SU-DHL-6 (cell line): ENCODE data around the gene C3orf62.

Source experiments
- CTCF ChIP-seq: fragments of 200-600 bp; sonication (generic); IDR thresholded peaks from one replicate; pipeline ENCODE4 v1.5.1; 2017; ENCODE audit warnings: antibody characterized with exemption, mild to moderate bottlenecking, low read length, moderate library complexity; ENCODE audit not compliant: insufficient read depth, poor library complexity, severe bottlenecking
- EZH2phosphoT487 ChIP-seq: fragments of 200-600 bp; sonication (generic), shearing (Covaris generic); conservative IDR thresholded peaks from 2 replicates; pipeline ENCODE4 v1.6.1; 2018; ENCODE audit warnings: mild to moderate bottlenecking, antibody characterized with exemption, low read length, moderate library complexity, mixed read lengths

- TF ChIP-seq CTCF = no peak
- no peak for TF ChIP-seq EZH2phosphoT487
These were observed 6.9 kb downstream of the C3orf62 start for GRCh38 chr3:49270156-49270500.
